OCI-LY3 (cell line): Measurements from ENCODE around the gene LRRC8C.

Source experiments
- EZH2phosphoT487 ChIP-seq: fragments of 200-600 bp; shearing (Covaris generic); IDR thresholded peaks from 2 replicates; pipeline ENCODE4 v1.6.1; 2018; ENCODE audit warnings: antibody characterized with exemption, mixed run types, low read depth
- TF ChIP-seq, protein P1 (sequence below): fragments of 200-600, 300-600 bp; sonication (generic); IDR thresholded peaks from 2 replicates; pipeline ENCODE4 v1.5.1; 2014; ENCODE audit warnings: antibody characterized with exemption, low read length, low read depth

DNA sequence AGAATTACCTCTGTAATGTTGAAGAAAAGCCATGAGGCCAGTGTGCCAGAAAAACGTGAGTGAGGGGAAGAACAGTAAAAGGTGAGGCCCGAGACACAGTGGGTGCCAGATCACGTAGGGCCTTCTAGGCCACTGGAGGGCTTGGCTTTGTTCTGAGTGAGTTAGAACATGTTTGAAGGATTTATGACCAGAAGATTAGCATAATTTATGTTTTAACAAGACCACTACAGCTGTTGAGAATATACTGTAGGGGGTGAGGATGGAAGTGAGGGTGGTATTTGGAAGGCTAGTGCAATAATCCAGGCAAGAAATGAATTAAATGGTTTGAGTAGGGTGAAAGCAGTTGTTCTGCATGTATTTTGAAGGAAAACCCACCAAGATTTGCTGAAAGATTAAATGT, 56.3 kb downstream of the LRRC8C start:
- TF ChIP-seq, protein P1, sequence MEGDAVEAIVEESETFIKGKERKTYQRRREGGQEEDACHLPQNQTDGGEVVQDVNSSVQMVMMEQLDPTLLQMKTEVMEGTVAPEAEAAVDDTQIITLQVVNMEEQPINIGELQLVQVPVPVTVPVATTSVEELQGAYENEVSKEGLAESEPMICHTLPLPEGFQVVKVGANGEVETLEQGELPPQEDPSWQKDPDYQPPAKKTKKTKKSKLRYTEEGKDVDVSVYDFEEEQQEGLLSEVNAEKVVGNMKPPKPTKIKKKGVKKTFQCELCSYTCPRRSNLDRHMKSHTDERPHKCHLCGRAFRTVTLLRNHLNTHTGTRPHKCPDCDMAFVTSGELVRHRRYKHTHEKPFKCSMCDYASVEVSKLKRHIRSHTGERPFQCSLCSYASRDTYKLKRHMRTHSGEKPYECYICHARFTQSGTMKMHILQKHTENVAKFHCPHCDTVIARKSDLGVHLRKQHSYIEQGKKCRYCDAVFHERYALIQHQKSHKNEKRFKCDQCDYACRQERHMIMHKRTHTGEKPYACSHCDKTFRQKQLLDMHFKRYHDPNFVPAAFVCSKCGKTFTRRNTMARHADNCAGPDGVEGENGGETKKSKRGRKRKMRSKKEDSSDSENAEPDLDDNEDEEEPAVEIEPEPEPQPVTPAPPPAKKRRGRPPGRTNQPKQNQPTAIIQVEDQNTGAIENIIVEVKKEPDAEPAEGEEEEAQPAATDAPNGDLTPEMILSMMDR, result no peak
- no peak for TF ChIP-seq EZH2phosphoT487
